ENCODE results near the gene SLC22A23. TPM values are rescaled to one million over a fixed set of nuclear protein-coding genes. Genes with fewer than 3 reads are reported as not detected.
A peak's percentile ranks its signal among the peaks of the same experiment; 100 is the strongest.

SLC22A23 gene
- total and polyA plus RNA-seq, 8 donors = 4.9 to 27.9 (median 14.2) TPM

DNA sequence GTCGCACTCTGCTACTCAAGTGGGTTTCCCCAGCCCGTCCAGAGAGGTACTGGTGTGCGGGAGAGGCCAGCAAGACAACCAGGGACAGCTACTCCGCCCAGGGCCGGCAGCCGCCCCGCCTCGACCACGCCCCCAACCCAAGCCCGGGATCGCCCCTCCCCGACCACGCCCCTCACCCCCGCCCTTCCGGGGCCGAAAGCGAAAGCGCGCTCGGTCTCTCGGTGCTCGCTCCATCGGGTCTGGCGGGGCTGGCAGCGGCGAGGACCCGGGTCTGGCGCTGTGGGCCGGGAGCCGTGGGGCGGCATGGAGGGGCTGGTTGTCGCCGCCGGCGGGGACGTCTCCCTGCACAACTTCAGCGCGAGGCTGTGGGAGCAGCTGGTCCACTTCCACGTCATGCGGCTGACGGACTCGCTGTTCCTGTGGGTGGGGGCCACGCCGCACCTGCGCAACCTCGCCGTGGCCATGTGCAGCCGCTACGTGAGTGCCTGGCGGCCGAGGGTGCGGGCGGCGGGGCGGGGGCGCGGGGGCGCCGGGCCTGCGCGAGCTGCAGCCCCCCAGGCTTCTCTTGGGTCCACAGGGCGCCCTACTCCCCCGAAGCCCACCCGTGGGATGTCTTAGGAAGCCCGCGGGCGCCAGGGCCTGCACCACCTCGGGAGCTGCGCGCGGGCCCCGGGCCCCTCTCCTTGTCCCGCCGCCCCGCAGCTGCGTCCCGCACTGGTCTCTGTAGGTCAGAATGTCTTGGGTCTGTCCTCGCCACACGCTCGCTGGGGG is 197.9 kb downstream of the SLC22A23 start, which contains the start of gene PSMG4:
PSMG4 (plus strand) TSS at position 228 of the 771 bp plus-strand sequence; CDS start at position 304, 76 bp downstream.
- Histone ChIP-seq H3K4me3 (peak within 1 kb of the TSS; percentile 92 to 99 (median 98)), H3K9me3 (no peaks in the 10 kb centered on the region), H3K27ac (peak within 1 kb of the TSS; percentile 49 to 75 (median 64)), H3K27me3 (no peaks in the 10 kb centered on the region), H3K4me1 (peaks cover 0 to 16% (median 7%) of the 10 kb centered on the region in 3 donors), H3K36me3 (peaks cover 0 to 4% (median 4%) of the 10 kb centered on the region in 3 donors)
- intact Hi-C loops (cut with DNase I) = no loop called here
- ATAC-seq (peak; percentile 90 to 98 (median 95)), DNase-seq (peak; percentile 94 to 99 (median 98)), FAIRE-seq (no peak)
- TF ChIP-seq, protein P1, sequence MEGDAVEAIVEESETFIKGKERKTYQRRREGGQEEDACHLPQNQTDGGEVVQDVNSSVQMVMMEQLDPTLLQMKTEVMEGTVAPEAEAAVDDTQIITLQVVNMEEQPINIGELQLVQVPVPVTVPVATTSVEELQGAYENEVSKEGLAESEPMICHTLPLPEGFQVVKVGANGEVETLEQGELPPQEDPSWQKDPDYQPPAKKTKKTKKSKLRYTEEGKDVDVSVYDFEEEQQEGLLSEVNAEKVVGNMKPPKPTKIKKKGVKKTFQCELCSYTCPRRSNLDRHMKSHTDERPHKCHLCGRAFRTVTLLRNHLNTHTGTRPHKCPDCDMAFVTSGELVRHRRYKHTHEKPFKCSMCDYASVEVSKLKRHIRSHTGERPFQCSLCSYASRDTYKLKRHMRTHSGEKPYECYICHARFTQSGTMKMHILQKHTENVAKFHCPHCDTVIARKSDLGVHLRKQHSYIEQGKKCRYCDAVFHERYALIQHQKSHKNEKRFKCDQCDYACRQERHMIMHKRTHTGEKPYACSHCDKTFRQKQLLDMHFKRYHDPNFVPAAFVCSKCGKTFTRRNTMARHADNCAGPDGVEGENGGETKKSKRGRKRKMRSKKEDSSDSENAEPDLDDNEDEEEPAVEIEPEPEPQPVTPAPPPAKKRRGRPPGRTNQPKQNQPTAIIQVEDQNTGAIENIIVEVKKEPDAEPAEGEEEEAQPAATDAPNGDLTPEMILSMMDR (IDR thresholded peaks at IDR 0.05) = no peak
- WGBS, 2 donors = 1% methylated on average over 50 to 80 of the region's 80 CpGs

GRCh38 chr6:3258201-3258600 is 198.6 kb downstream of the SLC22A23 start:
- Histone ChIP-seq H3K27ac (peak overlapping the region in 2 of 4 donors; percentile 66 to 75), H3K27me3 (no peaks in the 10 kb centered on the region), H3K4me3 (peak overlapping the region; percentile 92 to 99 (median 98)), H3K36me3 (no peaks in the 10 kb centered on the region), H3K4me1 (peaks cover 0 to 16% (median 7%) of the 10 kb centered on the region in 3 donors), H3K9me3 (no peaks in the 10 kb centered on the region)
- intact Hi-C loops (cut with DNase I) = no loop called here
- FAIRE-seq (no peak), ATAC-seq (no peak), DNase-seq (peak in 1 of 6 donors; percentile 28)
- 43 to 47% methylated on average over 12 of the region's 12 CpGs for WGBS, 2 donors
- TF ChIP-seq, protein P1 (IDR thresholded peaks at IDR 0.05) = no peak

DNA sequence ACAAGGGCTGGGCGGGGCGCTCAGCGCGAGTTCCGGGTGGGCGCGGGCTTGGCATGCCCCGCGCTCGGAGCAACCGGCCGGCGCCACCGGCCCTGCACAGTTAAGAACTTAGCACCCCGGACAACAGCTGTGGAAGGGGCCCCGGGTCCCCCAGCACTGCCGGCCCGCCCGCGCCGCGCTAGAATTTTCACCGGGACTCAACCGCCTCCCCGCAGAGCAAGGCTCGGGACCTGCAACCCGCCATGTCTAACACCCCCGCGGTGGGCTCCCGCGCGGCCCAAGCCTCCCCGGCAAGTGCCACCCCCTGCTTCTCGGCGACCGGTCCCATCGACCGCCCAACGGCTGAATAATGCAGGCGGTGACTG is 203.3 kb downstream of the SLC22A23 start:
- DNase-seq = no peak
- WGBS, 2 donors = 94 to 98% methylated on average over 34 to 40 of the region's 40 CpGs
- no peak for FAIRE-seq

GRCh38 chr6:3252861-3253596 is 203.8 kb downstream of the SLC22A23 start:
- Histone ChIP-seq H3K27ac (no peak overlapping the region), H3K36me3 (no peaks in the 10 kb centered on the region), H3K4me1 (no peaks in the 10 kb centered on the region), H3K27me3 (no peaks in the 10 kb centered on the region), H3K9me3 (no peaks in the 10 kb centered on the region), H3K4me3 (no peak overlapping the region)
- TF ChIP-seq, protein P1 (IDR thresholded peaks at IDR 0.05) = no peak
- no peak for ATAC-seq
- no peak for DNase-seq
- intact Hi-C loops (cut with DNase I) = loop anchor here in 1 of 3 donors (5.0 kb wide), 1 partner anchor 131 kb away; no protein-coding TSS in a partner anchor
- 92 to 93% methylated on average over 22 of the region's 22 CpGs for WGBS, 2 donors
- no peak for FAIRE-seq

More for the DNA sequence above, 203.3 kb downstream of the SLC22A23 start:
- H3K4me3 ChIP-seq = no peak overlapping the region
- no peaks in the 10 kb centered on the region for H3K27me3 ChIP-seq
- no peaks in the 10 kb centered on the region for H3K9me3 ChIP-seq
- intact Hi-C loops (cut with DNase I) = loop anchor here in 1 of 3 donors (5.0 kb wide), 1 partner anchor 131 kb away; no protein-coding TSS in a partner anchor
- H3K36me3 ChIP-seq = no peaks in the 10 kb centered on the region
- no peak for ATAC-seq
- H3K27ac ChIP-seq = no peak overlapping the region
- no peaks in the 10 kb centered on the region for H3K4me1 ChIP-seq
- TF ChIP-seq, protein P1 (IDR thresholded peaks at IDR 0.05) = no peak
